GM21619 (cell line): ENCODE results near the gene TOPORS.

ENCODE experiments used
- ATAC-seq: cut with Tn5 transposase; IDR thresholded peaks from one replicate; pipeline ENCODE4 v1.9.1; 2021; ENCODE audit not compliant: unreplicated experiment

Gene TOPORS

DNA sequence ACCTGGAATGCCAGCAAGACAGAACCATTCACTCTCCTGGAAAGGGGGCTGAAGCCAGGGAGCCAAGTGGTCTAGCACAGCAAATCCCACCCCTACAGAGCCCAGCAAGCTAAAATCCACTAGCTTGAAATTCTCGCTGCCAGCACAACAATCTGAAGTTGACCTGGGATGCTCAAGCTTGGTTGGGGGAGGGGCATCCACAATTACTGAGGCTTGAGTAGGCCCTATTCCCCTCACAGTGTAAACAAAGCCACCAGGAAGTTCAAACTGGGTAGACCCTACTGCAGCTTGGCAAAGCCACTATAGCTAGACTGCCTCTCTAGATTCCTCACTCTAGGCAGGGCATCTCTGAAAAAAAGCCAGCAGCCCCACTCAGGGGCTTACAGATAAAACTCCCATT lies 43.7 kb downstream of the TOPORS start:
- no peak for ATAC-seq

DNA sequence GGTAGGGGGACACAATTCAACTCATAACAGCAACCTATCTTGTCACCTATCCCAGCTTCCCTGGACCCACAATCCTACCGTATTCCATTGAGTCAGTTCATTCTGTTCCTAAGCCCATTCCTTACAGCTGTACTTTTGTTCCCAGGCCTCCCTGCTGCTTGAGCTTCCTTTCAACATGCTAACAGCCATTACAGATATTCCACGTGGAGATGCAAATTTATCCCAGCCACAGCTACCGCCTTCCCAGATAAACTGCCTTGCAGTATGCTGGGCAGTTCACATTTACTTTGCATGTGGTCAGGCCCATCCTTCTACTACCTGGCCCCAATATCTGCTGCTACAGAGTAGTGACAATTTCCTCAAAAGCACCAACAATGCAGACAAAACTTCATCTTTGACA lies 49.4 kb downstream of the TOPORS start:
- no peak for ATAC-seq

DNA sequence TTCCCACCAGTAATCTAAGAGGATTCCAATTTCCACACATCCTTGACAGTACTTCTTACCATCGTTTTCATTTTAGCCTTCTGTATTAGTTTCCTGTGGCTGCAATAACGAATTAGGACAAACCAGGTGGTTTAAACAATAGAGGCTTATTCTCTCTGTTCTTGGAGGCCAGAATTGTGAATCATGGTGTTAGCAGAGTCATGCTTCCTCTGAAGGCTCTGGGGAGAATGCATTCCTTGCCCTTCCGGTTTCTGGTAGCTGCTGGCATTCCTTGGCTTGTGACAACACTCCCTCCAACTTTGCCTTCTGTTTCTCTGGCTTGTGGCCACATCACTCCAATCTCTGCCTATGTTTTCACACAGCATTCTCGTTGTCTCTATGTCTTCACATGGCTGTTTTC lies 49.9 kb downstream of the TOPORS start:
- no peak for ATAC-seq

DNA sequence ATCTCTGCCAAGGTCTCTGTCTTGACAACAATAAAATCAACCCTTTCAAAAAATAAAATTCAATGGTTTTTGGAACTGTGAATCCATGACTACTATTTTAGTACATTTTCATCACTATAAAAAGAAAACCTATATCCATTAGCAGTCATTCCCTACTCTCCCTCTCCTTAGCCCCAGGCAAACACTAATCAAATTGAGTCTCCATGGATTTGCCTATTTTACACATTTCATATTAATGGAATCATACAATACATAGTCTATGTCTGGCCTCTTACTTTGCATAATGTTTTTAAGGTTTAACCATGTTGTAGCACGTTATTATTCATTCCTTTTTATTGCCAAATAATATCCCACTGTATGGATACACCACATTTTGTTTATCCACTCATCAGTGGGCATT lies 50.5 kb downstream of the TOPORS start:
- no peak for ATAC-seq

DNA sequence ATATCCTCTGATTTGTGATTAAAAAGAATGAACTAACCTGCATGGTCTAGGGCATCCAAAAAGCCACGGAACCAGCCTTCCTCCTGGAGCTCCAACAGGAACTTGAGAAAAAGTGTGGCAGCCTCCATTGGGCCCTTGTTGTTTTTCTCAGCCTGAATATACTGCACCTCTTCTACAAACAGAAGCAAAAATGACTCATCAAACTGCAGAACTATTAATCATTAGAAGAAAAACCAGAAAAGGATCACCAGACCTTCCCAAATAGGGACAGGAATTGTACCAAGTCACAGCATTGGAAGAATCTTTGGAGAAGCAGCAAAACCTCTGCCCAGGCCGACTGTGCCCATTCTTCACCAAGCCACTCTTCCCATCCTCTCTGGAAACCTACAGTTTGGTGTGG lies 51.6 kb downstream of the TOPORS start:
- no peak for ATAC-seq

DNA sequence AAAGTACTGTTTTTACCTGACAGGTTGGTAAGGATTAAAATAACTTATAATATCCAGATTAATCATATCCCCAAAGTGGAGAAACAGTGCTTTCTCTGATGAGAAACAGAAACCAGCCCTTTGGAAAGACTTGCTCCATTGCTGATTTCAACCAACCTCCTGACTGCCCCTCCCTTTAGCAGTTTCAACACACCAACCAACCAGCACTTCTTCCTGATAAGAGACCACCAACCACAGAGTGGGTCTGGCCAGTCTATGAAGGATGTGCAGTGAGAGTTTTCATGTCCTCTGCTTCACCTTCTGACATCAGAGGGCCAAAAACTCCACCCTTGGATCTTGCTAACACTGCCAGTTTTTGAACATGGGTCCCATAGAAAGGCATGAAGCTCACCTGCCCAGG lies 54.5 kb downstream of the TOPORS start:
- no peak for ATAC-seq

DNA sequence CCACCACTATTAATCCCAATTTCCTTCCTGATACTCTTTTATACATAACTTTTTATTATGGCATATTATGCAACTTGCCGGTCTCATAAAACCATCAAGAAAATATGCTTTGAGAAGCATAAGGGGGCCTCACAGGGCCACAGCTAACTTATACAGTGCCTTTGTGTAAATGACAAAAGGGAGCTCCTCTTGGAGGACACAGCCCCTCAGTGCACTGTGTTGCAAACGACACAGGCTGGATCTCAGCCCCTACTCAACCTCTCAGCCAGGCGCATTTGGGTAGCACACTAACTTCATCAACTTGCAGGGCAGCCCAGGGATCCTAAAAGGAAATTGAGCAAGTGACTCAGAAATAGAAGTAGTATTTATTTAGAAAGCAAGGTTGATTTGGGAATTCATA lies 61.8 kb downstream of the TOPORS start:
- no peak for ATAC-seq
